Kidney glomerular epithelial cell (primary cell): ENCODE data around the gene ZNF275.
A peak's percentile ranks its signal among the peaks of the same experiment; 100 is the strongest.
"Not testable (repeated sequence)": the region's sequence is repeated elsewhere in the genome, so short reads cannot be mapped to it uniquely, and the experiment has no call there.

Source experiments
- DNase-seq: peaks from one replicate; lab custom pipeline; 2025; lab: John Stamatoyannopoulos, UW

The ZNF275 gene

GRCh38 chrX:153387987-153388721, 54.2 kb downstream of the ZNF275 start:
- no peak for DNase-seq

GRCh38 chrX:153388722-153389459, 54.9 kb downstream of the ZNF275 start:
- DNase-seq = no peak

- DNase-seq = not testable (repeated sequence)
These were observed 55.5 kb downstream of the ZNF275 start for GRCh38 chrX:153389460-153389768.

GRCh38 chrX:153392642-153393321, 58.8 kb downstream of the ZNF275 start:
- no peak for DNase-seq

GRCh38 chrX:153394612-153395011, 60.7 kb downstream of the ZNF275 start:
- DNase-seq = no peak

GRCh38 chrX:153395613-153396319, 61.8 kb downstream of the ZNF275 start:
- no peak for DNase-seq

GRCh38 chrX:153396320-153397195, 62.6 kb downstream of the ZNF275 start:
- no peak for DNase-seq

GRCh38 chrX:153397256-153397960, 63.5 kb downstream of the ZNF275 start:
- DNase-seq = no peak

GRCh38 chrX:153398275-153398960, 64.5 kb downstream of the ZNF275 start:
- no peak for DNase-seq

GRCh38 chrX:153400146-153401132, 66.5 kb downstream of the ZNF275 start:
- peak; percentile 4 for DNase-seq

GRCh38 chrX:153401133-153401764, 67.3 kb downstream of the ZNF275 start, which contains the start of gene PNMA6E:
Gene PNMA6E, minus strand, starts transcription at chrX:153401350. Its CDS starts 2,501 bp downstream, at chrX:153398849.
- DNase-seq = no peak
